Endothelial cell of coronary artery (primary cell): ENCODE results near the gene SMPDL3B. TPM values are rescaled to one million over a fixed set of nuclear protein-coding genes. Genes with fewer than 3 reads are reported as not detected.

Source experiments
- total RNA-seq: library from RNA; depleted of rRNA; stranded (reverse); fragments of >200 nt; gene quantifications from 2 replicates; pipeline ENCODE4 v1.2.3, GENCODE V29; 2014

SMPDL3B gene, protein sequence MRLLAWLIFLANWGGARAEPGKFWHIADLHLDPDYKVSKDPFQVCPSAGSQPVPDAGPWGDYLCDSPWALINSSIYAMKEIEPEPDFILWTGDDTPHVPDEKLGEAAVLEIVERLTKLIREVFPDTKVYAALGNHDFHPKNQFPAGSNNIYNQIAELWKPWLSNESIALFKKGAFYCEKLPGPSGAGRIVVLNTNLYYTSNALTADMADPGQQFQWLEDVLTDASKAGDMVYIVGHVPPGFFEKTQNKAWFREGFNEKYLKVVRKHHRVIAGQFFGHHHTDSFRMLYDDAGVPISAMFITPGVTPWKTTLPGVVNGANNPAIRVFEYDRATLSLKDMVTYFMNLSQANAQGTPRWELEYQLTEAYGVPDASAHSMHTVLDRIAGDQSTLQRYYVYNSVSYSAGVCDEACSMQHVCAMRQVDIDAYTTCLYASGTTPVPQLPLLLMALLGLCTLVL
- total RNA-seq = 0.09 and 0.18 TPM in 2 replicates

DNA sequence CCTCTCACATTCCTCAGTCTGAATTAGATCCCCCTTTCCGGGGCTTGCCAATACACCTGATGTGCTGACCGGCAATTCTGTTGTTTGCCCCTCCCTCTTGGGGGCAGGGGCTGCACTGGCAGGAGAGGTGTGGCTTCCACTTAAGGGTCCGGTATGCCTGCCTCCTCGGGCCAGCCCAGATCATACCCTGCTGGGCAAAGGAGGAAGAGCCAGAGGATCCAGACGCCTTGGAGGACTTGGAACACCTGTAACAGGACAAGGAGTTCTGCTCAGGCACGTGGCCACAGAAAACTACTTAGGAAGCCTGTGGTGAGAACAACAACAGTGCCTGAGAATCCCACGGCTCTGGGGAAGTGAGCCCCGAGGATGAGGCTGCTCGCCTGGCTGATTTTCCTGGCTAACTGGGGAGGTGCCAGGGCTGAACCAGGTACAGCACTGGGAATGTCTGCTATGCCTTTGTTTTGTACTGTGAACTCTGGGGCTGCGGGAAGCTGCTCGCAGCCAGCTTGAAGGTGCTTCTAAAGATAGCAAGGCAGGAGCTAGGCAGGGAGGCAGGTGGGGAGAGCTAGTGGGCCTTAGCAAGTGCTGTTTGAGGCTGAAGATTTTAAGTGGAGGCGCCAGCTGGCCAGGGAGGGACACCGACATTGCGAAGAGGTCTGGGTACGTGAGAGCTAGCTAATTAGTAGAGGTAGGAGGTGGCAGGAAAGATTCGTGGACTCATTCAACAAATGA, at the start of gene SMPDL3B:
Gene SMPDL3B (plus strand): TSS at position 183 of the 732 bp plus-strand sequence. CDS start 184 bp downstream, at position 367.

DNA sequence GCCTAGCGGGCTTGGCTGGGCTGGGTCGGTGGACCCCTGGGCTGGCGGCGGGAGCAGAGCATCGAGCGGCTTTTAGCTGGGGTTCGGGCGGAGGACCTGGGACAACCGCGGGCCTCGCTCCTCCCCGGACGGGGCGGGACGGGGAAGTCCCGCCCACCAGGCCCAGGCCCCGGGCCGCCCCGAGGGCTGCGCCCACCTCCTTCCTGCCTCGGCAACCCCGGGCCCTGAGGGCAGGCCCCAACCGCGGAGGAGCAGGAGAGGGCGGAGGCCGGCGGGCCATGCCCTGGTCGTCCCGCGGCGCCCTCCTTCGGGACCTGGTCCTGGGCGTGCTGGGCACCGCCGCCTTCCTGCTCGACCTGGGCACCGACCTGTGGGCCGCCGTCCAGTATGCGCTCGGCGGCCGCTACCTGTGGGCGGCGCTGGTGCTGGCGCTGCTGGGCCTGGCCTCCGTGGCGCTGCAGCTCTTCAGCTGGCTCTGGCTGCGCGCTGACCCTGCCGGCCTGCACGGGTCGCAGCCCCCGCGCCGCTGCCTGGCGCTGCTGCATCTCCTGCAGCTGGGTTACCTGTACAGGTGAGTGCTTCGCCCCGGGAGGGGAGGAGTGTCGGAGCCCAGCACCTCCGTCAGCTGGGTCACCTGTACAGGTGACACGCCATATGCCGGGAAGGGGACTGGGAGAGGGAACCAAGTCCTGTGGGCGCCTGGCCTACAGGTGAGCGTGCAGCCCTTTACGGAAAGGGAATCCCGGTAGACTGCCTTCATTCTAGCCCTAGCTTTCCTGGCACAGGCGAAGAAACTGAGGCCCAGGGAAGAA, 25.2 kb downstream of the SMPDL3B start, which contains the start of gene XKR8:
Gene XKR8 (plus strand): TSS at position 182 of the 812 bp plus-strand sequence. CDS start 97 bp downstream, at position 279.

Other genes with a start within 250 kb of the SMPDL3B start
- gene FAM76A, start 209.0 kb upstream of the SMPDL3B start, total RNA-seq = 7.9 and 10.1 TPM in 2 replicates
- gene STX12, start 161.8 kb upstream of the SMPDL3B start, total RNA-seq = 86.5 and 121 TPM in 2 replicates
- gene PPP1R8, start 104.2 kb upstream of the SMPDL3B start, total RNA-seq = 41.4 and 44.9 TPM in 2 replicates
- gene THEMIS2, start 62.5 kb upstream of the SMPDL3B start, total RNA-seq = 3.1 and 3.4 TPM in 2 replicates
- 26.1 and 33.0 TPM in 2 replicates for gene RPA2, start 20.4 kb upstream of the SMPDL3B start, total RNA-seq
- gene XKR8, start 25.0 kb downstream of the SMPDL3B start, total RNA-seq = 3.8 and 4.4 TPM in 2 replicates
- gene EYA3, start 153.6 kb downstream of the SMPDL3B start, total RNA-seq = 10.0 and 10.6 TPM in 2 replicates
- gene PTAFR, start 241.7 kb downstream of the SMPDL3B start, total RNA-seq = 0.09 and 0.18 TPM in 2 replicates